Endodermal cell (in vitro differentiated cells): ENCODE measurements around the gene PARD3B. TPM values are rescaled to one million over a fixed set of nuclear protein-coding genes. Genes with fewer than 3 reads are reported as not detected.

Experiments used
- DNase-seq: peaks from one replicate; pipeline ENCODE4 v3.0.0-alpha.2; 2017
- H3K27ac ChIP-seq: 2 replicates; pipeline ENCODE4 v1.5.1; 2013; ENCODE audit warnings: mild to moderate bottlenecking, low read depth, low read length, moderate library complexity
- H3K27me3 ChIP-seq: 2 replicates; pipeline ENCODE4 v1.6.1; 2013; ENCODE audit warnings: mild to moderate bottlenecking, low read length, moderate library complexity; ENCODE audit not compliant: insufficient read depth, control insufficient read depth, poor library complexity, severe bottlenecking
- H3K36me3 ChIP-seq: 2 replicates; pipeline ENCODE4 v1.7.0; 2013; ENCODE audit warnings: mild to moderate bottlenecking, low read length, moderate library complexity; ENCODE audit not compliant: control insufficient read depth, insufficient read depth
- H3K4me1 ChIP-seq: one replicate; pipeline ENCODE4 v1.7.0; 2013; ENCODE audit warnings: low read length; ENCODE audit not compliant: control insufficient read depth, insufficient read depth
- H3K4me3 ChIP-seq: 2 replicates; pipeline ENCODE4 v1.5.1; 2013; ENCODE audit warnings: mild to moderate bottlenecking, low read length, moderate library complexity
- H3K9ac ChIP-seq: 2 replicates; pipeline ENCODE4 v1.6.1; 2013; ENCODE audit warnings: mild to moderate bottlenecking, low read length, moderate library complexity; ENCODE audit not compliant: poor library complexity, severe bottlenecking; ENCODE audit errors: extremely low read depth
- H3K9me3 ChIP-seq: 2 replicates; pipeline ENCODE4 v1.6.1; 2013; ENCODE audit warnings: mild to moderate bottlenecking, low read length, moderate library complexity; ENCODE audit not compliant: control insufficient read depth
- H3K27ac Mint-ChIP-seq: 2 replicates; pipeline ENCODE4 v1.8.0; 2020; ENCODE audit warnings: mixed read lengths
- H3K27me3 Mint-ChIP-seq: 2 replicates; pipeline ENCODE4 v1.8.0; 2021; ENCODE audit warnings: mild to moderate bottlenecking, mixed read lengths; ENCODE audit not compliant: insufficient read depth
- H3K36me3 Mint-ChIP-seq: 2 replicates; pipeline ENCODE4 v1.8.0; 2020; ENCODE audit warnings: low read depth, mixed read lengths
- H3K4me1 Mint-ChIP-seq: 2 replicates; pipeline ENCODE4 v1.8.0; 2020; ENCODE audit warnings: mixed read lengths
- H3K4me3 Mint-ChIP-seq: 2 replicates; pipeline ENCODE4 v1.8.0; 2020; ENCODE audit warnings: mild to moderate bottlenecking, moderate library complexity, mixed read lengths
- H3K9me3 Mint-ChIP-seq: 2 replicates; pipeline ENCODE4 v1.8.0; 2020; ENCODE audit warnings: mild to moderate bottlenecking, mixed read lengths
- CTCF ChIP-seq: fragments of 200-600 bp; sonication (generic); conservative IDR thresholded peaks from 2 replicates; pipeline ENCODE4 v1.5.0; 2021; ENCODE audit warnings: antibody characterized with exemption, mild to moderate bottlenecking
- WGBS, 2 experiments: methylation state at CpG; one replicate each; pipeline versions ENCODE4 v1.1.5 to v1.1.7; 2013; ENCODE audit warnings: missing lambda C conversion rate in 2 of 2, mixed read lengths in 1 of 2; ENCODE audit not compliant: insufficient coverage in 1 of 2, insufficient read length in 1 of 2; 5-methylcytosine and 5-hydroxymethylcytosine counted together
- total RNA-seq, 2 donors: library from RNA; stranded (reverse); fragmentation: NEBNext Ultra II Directional in 1 of 2; extraction: Animal tissue kit (Norgen Biotek cat#: 25700) in 1 of 2; gene quantifications; 2 replicates in 1 of 2; 3 replicates in 1 of 2; pipeline ENCODE4 v1.2.1, GENCODE V29; 2021

The PARD3B gene
- total RNA-seq, 2 donors from 2014 or later, result 2.5 to 5.6 TPM

- Mint-ChIP-seq H3K27ac (no peak overlapping the region), H3K4me1 (peaks cover 4% of the 10 kb centered on the region), H3K9me3 (peaks cover 14% of the 10 kb centered on the region), H3K4me3 (no peak overlapping the region), H3K36me3 (peaks cover 2% of the 10 kb centered on the region), H3K27me3 (no peaks in the 10 kb centered on the region)
- DNase-seq, result no peak
- WGBS, 2 experiments, result 100% methylated on average over 1 of the region's 1 CpG; no CpG with 5 or more reads in 1 of the 2 experiments
- H3K27me3 ChIP-seq, result no peaks in the 10 kb centered on the region
- H3K36me3 ChIP-seq, result no peaks in the 10 kb centered on the region
- no peak overlapping the region for H3K9ac ChIP-seq
- H3K27ac ChIP-seq, result no peak overlapping the region
- no peak overlapping the region for H3K4me3 ChIP-seq
- no peak for TF ChIP-seq CTCF
- H3K9me3 ChIP-seq, result peaks cover 4% of the 10 kb centered on the region
- no peaks in the 10 kb centered on the region for H3K4me1 ChIP-seq
These were observed 109.4 kb downstream of the PARD3B start for GRCh38 chr2:204654669-204655068.

GRCh38 chr2:204655101-204655500, 109.8 kb downstream of the PARD3B start:
- Histone ChIP-seq H3K27me3 (no peaks in the 10 kb centered on the region), H3K9ac (no peak overlapping the region), H3K4me1 (no peaks in the 10 kb centered on the region), H3K27ac (no peak overlapping the region), H3K4me3 (no peak overlapping the region), H3K9me3 (peaks cover 4% of the 10 kb centered on the region), H3K36me3 (no peaks in the 10 kb centered on the region)
- H3K36me3 Mint-ChIP-seq, result peaks cover 2% of the 10 kb centered on the region
- H3K9me3 Mint-ChIP-seq, result peaks cover 14% of the 10 kb centered on the region
- H3K27me3 Mint-ChIP-seq, result no peaks in the 10 kb centered on the region
- WGBS, 2 experiments, result 99 to 100% methylated on average over 2 of the region's 2 CpGs
- H3K4me3 Mint-ChIP-seq, result no peak overlapping the region
- no peak for DNase-seq
- H3K27ac Mint-ChIP-seq, result no peak overlapping the region
- peaks cover 4% of the 10 kb centered on the region for H3K4me1 Mint-ChIP-seq
- no peak for TF ChIP-seq CTCF

- no peak for TF ChIP-seq CTCF
- Histone ChIP-seq H3K27ac (no peak overlapping the region), H3K36me3 (no peaks in the 10 kb centered on the region), H3K4me1 (no peaks in the 10 kb centered on the region), H3K4me3 (no peak overlapping the region), H3K27me3 (no peaks in the 10 kb centered on the region), H3K9me3 (peaks cover 4% of the 10 kb centered on the region), H3K9ac (no peak overlapping the region)
- Mint-ChIP-seq H3K36me3 (peaks cover 2% of the 10 kb centered on the region), H3K27me3 (no peaks in the 10 kb centered on the region), H3K4me1 (peaks cover 4% of the 10 kb centered on the region), H3K4me3 (no peak overlapping the region), H3K9me3 (peaks cover 11% of the 10 kb centered on the region), H3K27ac (no peak overlapping the region)
- 93 to 100% methylated on average over 2 to 3 of the region's 3 CpGs for WGBS, 2 experiments
- no peak for DNase-seq
These were observed 110.4 kb downstream of the PARD3B start for GRCh38 chr2:204655626-204656025.
